ENCODE measurements around the gene GSTM3.
A peak's percentile ranks its signal among the peaks of the same experiment; 100 is the strongest.

The GSTM3 gene

DNA sequence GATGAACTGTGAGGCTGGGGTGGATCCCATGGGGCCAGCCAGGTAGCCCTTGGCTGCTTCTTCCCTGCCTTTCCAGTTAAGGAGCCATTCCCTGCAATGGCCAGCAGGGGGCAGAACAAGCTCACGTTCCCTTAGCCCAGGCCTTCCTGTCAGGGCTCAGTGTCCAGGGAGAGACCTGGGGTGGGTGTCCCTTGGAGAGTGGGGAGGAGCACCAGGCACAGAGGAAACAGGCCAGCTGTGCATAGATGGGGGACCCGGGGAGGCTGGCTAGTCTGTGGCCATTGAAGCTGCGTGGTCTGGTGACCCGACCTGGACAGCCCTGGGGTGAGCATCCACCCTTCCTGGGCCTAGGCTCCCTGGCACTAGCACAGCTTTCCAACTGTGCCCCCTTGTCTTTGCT, 36.1 kb upstream of the GSTM3 start (continued):
- TF ChIP-seq ZNF362 (tag by site-specific recombination; IDR thresholded peaks at IDR 0.05) (no peak), EGR2 (tag by site-specific recombination; IDR thresholded peaks at IDR 0.05; ENCODE audit: low read depth) (no peak), ZNF701 (tag by site-specific recombination; IDR thresholded peaks at IDR 0.05) (no peak), ZNF768 (tag by site-specific recombination; IDR thresholded peaks at IDR 0.05) (no peak), ZNF660 (tag by site-specific recombination; IDR thresholded peaks at IDR 0.05) (0 out of 2 replicates have a peak, but pooled peaks have one; percentile 51), ZNF664 (tag by site-specific recombination; IDR thresholded peaks at IDR 0.05) (no peak), BCL11B (tag by site-specific recombination; IDR thresholded peaks at IDR 0.05; ENCODE audit: low read depth) (peak; percentile 54; the same call in 1 of the 2 replicates), ZNF692 (tag by site-specific recombination; IDR thresholded peaks at IDR 0.05) (no peak), ZNF37A (tag by site-specific recombination; IDR thresholded peaks at IDR 0.05) (no peak), ZNF174 (tag by site-specific recombination; IDR thresholded peaks at IDR 0.05) (no peak), ZNF561 (tag by site-specific recombination; IDR thresholded peaks at IDR 0.05; ENCODE audit: borderline replicate concordance) (no peak), ZNF10 (tag by site-specific recombination; IDR thresholded peaks at IDR 0.05) (no peak), ZNF148 (tag by site-specific recombination; IDR thresholded peaks at IDR 0.05; ENCODE audit: borderline replicate concordance) (no peak), ZNF654 (tag by site-specific recombination; IDR thresholded peaks at IDR 0.05; ENCODE audit: low read depth) (peak; percentile 93), ZSCAN23 (tag by site-specific recombination; IDR thresholded peaks at IDR 0.05) (no peak), ZSCAN30 (tag by site-specific recombination; IDR thresholded peaks at IDR 0.05) (peak; percentile 46; the same call in 1 of the 2 replicates), ZNF138 (tag by site-specific recombination; IDR thresholded peaks at IDR 0.05; ENCODE audit: borderline replicate concordance) (no peak), ZNF16 (tag by site-specific recombination; IDR thresholded peaks at IDR 0.05; ENCODE audit: low read depth) (no peak), ZNF311 (tag by site-specific recombination; IDR thresholded peaks at IDR 0.05; ENCODE audit: borderline replicate concordance) (no peak), ZNF274 (IDR thresholded peaks at IDR 0.05; ENCODE audit: low read length) (no peak), ZNF274 (tag by site-specific recombination; IDR thresholded peaks at IDR 0.05; ENCODE audit: borderline replicate concordance) (no peak), SP7 (tag by site-specific recombination; IDR thresholded peaks at IDR 0.05) (peak; percentile 10; the same call in 1 of the 2 replicates), PBX3 (CRISPR knock-in tag; IDR thresholded peaks at IDR 0.05) (0 out of 2 replicates have a peak, but pooled peaks have one; percentile 40), ZNF514 (tag by site-specific recombination; IDR thresholded peaks at IDR 0.05) (no peak), BCL11A (tag by site-specific recombination; IDR thresholded peaks at IDR 0.05; ENCODE audit: low read depth) (no peak), ZNF600 (tag by site-specific recombination; IDR thresholded peaks at IDR 0.05) (no peak), OVOL3 (tag by site-specific recombination; IDR thresholded peaks at IDR 0.05) (no peak), BCL6B (tag by site-specific recombination; IDR thresholded peaks at IDR 0.05) (no peak), SP2 (tag by site-specific recombination; IDR thresholded peaks at IDR 0.05) (no peak)
- TF ChIP-seq, protein P1, sequence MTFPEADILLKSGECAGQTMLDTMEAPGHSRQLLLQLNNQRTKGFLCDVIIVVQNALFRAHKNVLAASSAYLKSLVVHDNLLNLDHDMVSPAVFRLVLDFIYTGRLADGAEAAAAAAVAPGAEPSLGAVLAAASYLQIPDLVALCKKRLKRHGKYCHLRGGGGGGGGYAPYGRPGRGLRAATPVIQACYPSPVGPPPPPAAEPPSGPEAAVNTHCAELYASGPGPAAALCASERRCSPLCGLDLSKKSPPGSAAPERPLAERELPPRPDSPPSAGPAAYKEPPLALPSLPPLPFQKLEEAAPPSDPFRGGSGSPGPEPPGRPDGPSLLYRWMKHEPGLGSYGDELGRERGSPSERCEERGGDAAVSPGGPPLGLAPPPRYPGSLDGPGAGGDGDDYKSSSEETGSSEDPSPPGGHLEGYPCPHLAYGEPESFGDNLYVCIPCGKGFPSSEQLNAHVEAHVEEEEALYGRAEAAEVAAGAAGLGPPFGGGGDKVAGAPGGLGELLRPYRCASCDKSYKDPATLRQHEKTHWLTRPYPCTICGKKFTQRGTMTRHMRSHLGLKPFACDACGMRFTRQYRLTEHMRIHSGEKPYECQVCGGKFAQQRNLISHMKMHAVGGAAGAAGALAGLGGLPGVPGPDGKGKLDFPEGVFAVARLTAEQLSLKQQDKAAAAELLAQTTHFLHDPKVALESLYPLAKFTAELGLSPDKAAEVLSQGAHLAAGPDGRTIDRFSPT (tag by site-specific recombination; IDR thresholded peaks at IDR 0.05) = no peak

Measured in HEK293 (cell line).